Measurements from ENCODE around the gene PLAU. TPM values are rescaled to one million over a fixed set of nuclear protein-coding genes. Genes with fewer than 3 reads are reported as not detected.

Gene PLAU
- total and polyA plus RNA-seq, 2 donors (not counting 3 experiments of a cell fraction or from before 2014, with no cell fraction given): 23.6 to 34.9 TPM

- CTCF ChIA-PET: interaction anchor here (1.3 to 5.3 kb wide), 4 partner anchors 8 to 179 kb away, joined by 3 to 45 read pairs (median 7); no protein-coding TSS in a partner anchor
- POLR2A ChIA-PET: interaction anchor here (0.8 kb wide), 1 partner anchor 15 kb away, joined by 4 read pairs; no protein-coding TSS in a partner anchor
Observed at GRCh38 chr10:73902351-73902750, 8.6 kb upstream of the PLAU start.

More at GRCh38 chr10:73902351-73902750, 8.6 kb upstream of the PLAU start:
- TF ChIP-seq POLR2A (IDR thresholded peaks at IDR 0.05; ENCODE audit: low read depth, low read length): no peak
- TF ChIP-seq CTCF (IDR thresholded peaks at IDR 0.05; ENCODE audit: extremely low read depth in 1 of 2, insufficient read depth in 1 of 2, low read depth in 1 of 2, low read length in 2 of 2): no peak
- TF ChIP-seq MYC (IDR thresholded peaks at IDR 0.05; ENCODE audit: low read depth, low read length): no peak
- no peak for TF ChIP-seq POLR2AphosphoS5 (IDR thresholded peaks at IDR 0.05; ENCODE audit: insufficient read depth, low read depth, low read length)
- TF ChIP-seq, protein P1, sequence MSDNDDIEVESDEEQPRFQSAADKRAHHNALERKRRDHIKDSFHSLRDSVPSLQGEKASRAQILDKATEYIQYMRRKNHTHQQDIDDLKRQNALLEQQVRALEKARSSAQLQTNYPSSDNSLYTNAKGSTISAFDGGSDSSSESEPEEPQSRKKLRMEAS (IDR thresholded peaks at IDR 0.05; ENCODE audit: insufficient read depth, insufficient read length): no peak
- no peak for TF ChIP-seq FOS (IDR thresholded peaks at IDR 0.05; ENCODE audit: borderline replicate concordance, insufficient read depth, low read length)
- no peak for TF ChIP-seq GATA2 (IDR thresholded peaks at IDR 0.05; ENCODE audit: insufficient read depth, insufficient read length, low read depth, low read length)
- no peak for TF ChIP-seq JUN (IDR thresholded peaks at IDR 0.05; ENCODE audit: borderline replicate concordance, insufficient read depth, insufficient read length, low read depth)
- no peak for TF ChIP-seq EZH2 (IDR thresholded peaks at IDR 0.05; ENCODE audit: borderline replicate concordance, low read depth, low read length, severe bottlenecking)
- H3K27me3 ChIP-seq (ENCODE audit: control insufficient read depth in 2 of 2, insufficient read depth in 2 of 2, low read length in 2 of 2): no peaks in the 10 kb centered on the region
- no peaks in the 10 kb centered on the region for H3K79me2 ChIP-seq (ENCODE audit: control insufficient read depth, insufficient read depth, low read length)
- no peaks in the 10 kb centered on the region for H3K36me3 ChIP-seq (ENCODE audit: control insufficient read depth in 2 of 2, extremely low read depth in 1 of 2, insufficient read depth in 2 of 2, low read length in 2 of 2)
- H2AFZ ChIP-seq (ENCODE audit: low read depth, low read length): no peak overlapping the region
- H3K27ac ChIP-seq (ENCODE audit: insufficient read depth, low read depth, low read length): no peak overlapping the region
- H3K4me1 ChIP-seq (ENCODE audit: control insufficient read depth, extremely low read depth, insufficient read depth, low read length): peaks cover 42% of the 10 kb centered on the region
- H3K4me2 ChIP-seq (ENCODE audit: insufficient read depth, low read length): no peak overlapping the region
- intact Hi-C loops (cut with micrococcal nuclease) (no loop called here), dilution Hi-C loops (cut with MboI; ENCODE audit: extremely low pct_ligation_motif_present, low sequenced_read_pairs) (no loop called here)
- BruUV-seq (replicated peaks): no TSS peak
- H3K4me3 ChIP-seq (replicated peaks in 1 of 3; ENCODE audit: insufficient read depth in 1 of 3, low read depth in 1 of 3, low read length in 3 of 3): no peak overlapping the region
- FAIRE-seq (no peak), DNase-seq (ENCODE audit: low read depth, low spot score) (no peak)
- H4K20me1 ChIP-seq (replicated peaks; ENCODE audit: control insufficient read depth, extremely low read depth, insufficient read depth, low read length): no peaks in the 10 kb centered on the region
- H3K9me1 ChIP-seq (replicated peaks; ENCODE audit: control insufficient read depth, extremely low read depth, insufficient read depth, low read length): no peaks in the 10 kb centered on the region
- no peaks in the 10 kb centered on the region for H3K9me3 ChIP-seq (replicated peaks; ENCODE audit: control insufficient read depth, insufficient read depth, low read length)
- H3K9ac ChIP-seq (replicated peaks; ENCODE audit: extremely low read depth, insufficient read depth, low read length): no peak overlapping the region
